HG02623 (cell line): ENCODE data around the gene ULK3.
A peak's percentile ranks its signal among the peaks of the same experiment; 100 is the strongest.

Source experiments
- ATAC-seq: cut with Tn5 transposase; IDR thresholded peaks from one replicate; pipeline ENCODE4 v1.9.1; 2021; ENCODE audit warnings: moderate library complexity; ENCODE audit not compliant: unreplicated experiment

Gene ULK3

DNA sequence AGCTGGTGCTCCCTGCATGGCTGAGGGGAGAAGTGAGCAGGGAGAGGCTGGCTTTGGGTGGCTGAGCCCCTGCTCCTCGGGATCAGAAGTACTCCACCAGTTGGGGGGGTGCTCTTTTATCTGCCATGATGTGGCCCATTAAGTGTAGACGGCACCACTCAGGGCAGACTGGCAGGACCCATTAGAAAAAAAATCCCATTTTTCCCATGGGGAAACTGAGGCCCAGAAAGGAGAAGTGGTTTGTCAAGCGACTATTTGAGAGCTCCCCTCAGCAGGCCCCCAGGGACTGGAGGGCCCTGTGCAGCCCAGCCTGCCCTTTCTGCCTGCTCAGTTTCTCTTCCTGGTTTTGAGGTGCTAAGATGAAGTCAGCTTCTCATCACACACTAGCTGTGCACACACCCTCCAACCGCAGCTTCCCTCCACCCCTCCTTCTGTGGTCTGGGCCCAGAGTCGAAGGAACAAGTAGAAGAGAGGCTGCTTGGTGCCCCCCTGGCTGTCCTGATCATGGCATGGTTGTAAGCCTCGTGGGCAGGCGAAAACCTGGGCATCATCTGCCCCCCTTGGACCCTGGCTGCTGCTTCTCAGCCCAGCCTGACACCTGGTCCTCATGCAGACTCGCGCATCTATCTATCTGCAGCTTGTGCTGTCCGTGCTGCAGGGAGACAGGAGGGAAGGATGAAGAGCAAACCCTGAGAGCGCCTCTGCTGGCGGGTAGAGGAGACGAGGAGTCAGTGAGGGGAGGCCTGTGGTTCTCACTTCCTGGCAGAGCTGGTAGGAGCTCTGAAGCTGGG is 55.5 kb downstream of the ULK3 start:
- peak; percentile 46 for ATAC-seq

- no peak for ATAC-seq
Observed at GRCh38 chr15:74786551-74787165, 56.3 kb downstream of the ULK3 start.
